Measurements from ENCODE around the gene SMIM41.
A peak's percentile ranks its signal among the peaks of the same experiment; 100 is the strongest.

SMIM41 gene

DNA sequence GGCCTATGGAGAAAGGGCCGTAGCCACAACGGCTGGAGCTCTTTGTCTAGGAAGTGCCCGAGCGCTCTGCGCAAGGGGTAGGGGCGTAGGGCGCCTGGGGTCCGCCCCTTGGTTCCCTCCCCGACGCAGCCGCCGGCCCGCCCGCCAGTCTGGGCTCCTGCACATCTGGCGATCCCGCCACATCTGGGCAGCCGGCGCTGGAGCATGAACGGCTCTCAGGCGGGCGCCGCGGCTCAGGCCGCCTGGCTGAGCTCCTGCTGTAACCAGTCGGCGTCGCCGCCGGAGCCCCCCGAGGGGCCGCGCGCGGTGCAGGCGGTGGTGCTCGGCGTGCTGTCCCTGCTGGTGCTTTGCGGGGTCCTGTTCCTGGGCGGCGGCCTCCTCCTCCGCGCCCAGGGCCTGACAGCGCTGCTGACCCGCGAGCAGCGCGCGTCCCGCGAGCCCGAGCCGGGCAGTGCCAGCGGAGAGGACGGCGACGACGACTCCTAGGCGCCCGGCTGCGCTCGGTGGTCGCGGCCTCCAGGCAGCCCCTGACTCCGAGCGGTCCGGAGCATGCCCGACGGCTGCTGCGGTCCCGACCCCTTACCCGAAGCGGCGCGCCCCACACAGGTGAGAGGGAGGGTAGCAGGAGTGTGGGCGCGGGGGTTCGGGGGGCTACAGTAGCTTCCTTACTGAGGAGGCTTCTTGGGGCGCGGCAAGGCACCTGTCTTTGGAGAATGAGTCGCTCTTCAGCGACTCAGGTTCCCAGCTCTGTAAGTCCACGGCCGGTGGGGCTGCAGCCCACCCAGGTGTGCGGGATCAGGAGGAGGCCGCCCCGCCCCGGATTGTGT lies at the start of gene SMIM41:
Gene SMIM41, plus strand, starts transcription at position 129 of the 827 bp plus-strand sequence. Its CDS starts 76 bp downstream, at position 205.
- DNase-seq (ENCODE audit: low read depth, low spot score): no peak

DNA sequence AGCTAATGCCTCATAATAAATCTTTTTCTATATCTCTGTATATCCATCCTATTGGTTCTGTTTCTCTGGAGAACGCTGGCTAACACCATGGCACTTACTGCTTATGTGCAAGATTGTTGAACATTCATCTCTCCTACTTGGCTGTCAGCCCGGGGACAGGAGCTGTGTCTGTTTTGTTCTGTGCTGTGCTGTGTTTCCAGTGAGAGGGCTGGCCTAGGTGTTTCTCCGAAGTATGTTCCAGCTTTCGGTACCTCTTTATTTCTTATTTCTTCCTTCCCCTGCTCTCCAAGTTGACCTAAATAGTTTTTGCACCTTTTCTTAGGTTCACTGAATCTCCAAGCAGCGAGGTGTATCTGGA lies 47.1 kb upstream of the SMIM41 start:
- DNase-seq (ENCODE audit: low read depth, low spot score): no peak

DNA sequence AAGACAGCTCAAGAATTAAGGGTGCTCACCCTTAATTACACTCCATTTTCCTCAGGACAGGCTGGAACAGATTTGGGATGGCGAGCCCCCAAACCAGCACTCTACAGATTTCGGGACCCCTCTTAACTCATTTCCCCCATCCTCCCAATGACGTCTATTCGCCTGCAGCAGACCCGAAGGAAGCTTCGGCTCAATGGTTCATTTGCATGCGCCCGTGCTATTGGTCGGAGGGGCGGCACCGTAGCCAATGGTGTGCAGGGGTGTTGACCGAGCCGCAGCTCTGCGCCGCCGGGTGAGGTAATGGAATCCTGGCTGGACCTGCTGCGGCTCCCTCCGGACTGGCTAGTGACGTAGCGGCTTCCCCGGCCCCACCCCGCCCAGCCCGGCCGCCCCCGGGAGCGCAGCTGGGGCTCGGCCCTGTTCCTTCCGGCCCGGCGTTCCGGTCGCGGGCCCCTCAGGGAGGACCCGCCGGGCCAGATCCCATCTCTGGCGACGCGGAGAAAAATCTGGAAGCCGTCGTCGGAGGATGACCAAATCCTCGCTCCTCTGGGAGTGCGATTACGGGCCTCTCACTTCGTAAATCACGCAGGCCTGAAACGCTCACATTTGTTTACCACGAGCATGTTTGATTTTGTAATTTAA lies 46.6 kb upstream of the SMIM41 start:
- DNase-seq (ENCODE audit: low read depth, low spot score): peak; percentile 83

DNA sequence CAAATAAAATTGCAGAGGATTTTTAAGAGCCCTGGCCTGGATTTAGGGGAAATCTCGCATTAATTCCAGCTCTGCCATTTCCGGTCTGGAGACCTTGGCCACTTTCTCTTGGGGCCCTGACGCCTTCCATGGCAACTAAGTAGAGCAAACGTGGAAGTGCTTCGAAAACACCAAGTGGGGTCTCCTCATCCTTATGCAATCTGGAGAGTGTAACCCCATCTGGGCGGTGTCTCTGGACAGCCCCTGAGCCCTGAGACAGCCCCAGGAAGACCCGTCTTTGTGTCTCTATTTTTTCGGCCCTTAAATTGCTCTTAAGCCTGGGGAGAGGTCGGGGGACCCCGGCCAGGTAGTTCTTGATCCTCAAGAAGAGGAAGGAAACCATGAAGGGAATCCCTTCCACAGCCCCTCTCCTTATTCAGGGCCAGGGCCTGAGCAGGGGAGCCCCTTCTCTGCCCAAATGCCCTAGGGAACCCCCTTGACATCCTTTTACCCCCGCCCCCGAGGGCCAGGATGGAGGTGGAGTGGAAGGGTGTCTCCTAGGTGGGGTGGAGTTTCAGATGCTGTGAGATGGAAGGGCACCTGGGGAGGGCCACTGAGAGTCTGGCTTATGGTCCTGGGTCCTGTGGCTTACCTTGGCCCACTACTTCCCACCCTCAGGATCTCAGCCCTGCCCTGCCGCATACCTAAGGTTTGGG lies 45.9 kb upstream of the SMIM41 start:
- DNase-seq (ENCODE audit: low read depth, low spot score): no peak

DNA sequence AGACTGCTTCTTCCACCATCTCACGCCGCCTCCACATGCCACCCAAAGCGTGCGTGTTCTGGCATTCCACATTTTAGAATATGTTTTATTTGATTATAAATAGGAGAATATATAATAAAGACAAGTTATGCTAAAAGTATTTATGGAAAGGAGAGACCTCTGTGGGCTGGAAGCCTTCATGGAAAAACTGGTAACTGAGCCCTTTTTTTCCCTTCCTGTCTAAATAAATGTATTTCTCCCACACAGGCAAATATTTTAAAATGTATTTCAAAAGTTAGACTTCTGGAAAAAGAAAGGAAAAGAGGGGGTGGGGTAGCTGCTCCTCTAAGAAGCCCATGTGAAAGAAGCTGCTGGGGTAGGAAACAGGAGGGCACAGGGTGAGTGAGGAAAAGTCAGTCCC lies 44.3 kb upstream of the SMIM41 start:
- no peak for DNase-seq (ENCODE audit: low read depth, low spot score)

DNA sequence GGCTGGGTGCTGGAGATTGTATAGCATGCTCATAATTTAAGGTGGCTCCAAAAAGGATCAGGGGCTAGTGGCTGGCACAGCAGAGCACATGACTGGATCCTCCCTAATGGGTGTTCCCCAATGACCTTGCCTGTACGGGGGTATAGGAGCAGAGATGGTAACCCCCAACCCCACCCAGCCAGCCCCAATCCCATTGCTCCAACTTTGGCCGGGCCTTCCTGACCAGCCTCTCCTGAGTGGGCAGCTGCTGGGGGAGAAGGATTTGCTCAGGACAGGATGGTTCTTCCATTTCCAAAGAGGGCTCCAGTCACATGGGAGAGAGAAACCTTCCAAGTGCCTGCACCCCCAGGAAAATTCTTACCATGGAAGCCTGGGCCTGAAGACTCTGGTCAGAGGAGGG lies 43.6 kb upstream of the SMIM41 start:
- DNase-seq (ENCODE audit: low read depth, low spot score): no peak

DNA sequence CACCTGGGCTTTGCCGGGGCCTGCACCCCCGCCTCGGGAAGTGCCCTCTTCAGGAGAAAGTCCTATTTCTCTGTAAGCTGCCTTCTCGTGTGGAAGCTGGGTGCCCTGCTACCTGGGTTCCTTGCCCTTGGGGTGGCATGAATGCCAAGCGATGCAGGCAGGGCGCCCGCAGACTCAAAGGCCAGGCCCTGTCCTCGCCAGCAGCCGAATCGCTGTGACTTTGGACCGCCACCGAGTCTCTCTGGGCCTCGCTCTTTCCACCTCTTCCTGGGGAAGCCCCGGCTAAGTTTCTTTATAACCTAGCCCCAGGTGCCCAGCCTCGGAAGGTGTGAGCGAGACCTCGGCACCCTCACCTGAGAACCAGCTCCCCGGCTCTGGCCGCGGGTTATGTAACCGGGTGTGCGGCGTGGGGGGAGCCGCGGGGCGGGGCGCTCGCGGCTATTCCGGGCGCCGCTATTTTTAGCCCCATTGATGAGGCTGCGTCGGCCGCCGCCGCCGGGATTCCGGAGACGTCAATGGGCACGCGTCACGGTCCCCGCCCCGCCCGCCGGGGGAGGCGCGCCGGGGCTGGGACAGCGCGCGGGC lies 42.8 kb upstream of the SMIM41 start:
- DNase-seq (ENCODE audit: low read depth, low spot score): no peak

DNA sequence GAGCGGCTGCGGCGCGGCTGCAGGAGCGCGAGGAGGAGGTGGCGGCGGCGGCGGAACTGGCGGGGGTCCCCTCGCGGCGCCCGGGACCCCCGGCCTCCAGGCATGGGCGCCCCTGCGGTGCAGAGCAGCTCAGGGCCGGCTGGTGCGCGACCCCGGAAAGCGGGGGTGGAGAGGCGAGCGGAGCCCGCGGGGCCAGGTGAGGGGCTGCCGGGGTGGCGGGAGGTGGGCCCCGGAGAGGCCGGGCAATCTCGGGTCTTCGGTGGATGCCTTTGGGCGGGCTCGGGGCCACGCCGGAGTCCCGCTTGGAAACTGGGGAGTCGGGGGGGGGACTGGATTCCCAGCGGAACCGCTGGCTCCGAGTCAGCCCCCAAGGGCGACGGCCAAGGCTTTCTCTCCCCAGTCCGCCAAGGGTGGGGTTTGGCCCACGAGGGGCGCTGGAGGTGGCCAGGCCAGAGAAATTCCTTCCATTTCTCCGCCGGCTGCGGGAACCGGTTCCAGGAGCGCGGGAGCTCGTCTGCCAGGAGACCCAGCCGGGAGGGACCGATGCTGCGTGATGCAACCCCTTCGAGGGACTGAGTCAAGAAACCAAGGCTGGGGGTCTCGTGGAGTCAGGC lies 42.1 kb upstream of the SMIM41 start:
- DNase-seq (ENCODE audit: low read depth, low spot score): no peak

DNA sequence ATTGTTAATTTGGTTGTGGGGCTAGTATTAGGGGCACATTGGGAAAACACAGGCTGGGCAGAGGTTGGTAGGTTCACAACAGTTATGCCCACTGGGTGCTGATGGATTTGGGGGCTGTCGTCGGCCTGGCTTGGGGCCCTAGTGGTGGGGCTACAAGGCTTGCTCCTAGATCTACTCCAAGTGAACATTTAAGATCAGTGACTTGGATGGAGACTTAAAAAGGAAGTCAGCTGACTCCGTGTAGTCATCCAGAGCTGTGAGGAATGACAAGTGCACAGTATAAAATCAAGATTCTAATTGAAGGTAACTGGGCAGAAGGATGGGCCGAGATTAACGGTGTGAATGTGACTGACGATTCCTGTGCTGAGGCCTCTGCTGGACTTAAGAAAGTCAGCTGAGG lies 41.1 kb upstream of the SMIM41 start:
- no peak for DNase-seq (ENCODE audit: low read depth, low spot score)

DNA sequence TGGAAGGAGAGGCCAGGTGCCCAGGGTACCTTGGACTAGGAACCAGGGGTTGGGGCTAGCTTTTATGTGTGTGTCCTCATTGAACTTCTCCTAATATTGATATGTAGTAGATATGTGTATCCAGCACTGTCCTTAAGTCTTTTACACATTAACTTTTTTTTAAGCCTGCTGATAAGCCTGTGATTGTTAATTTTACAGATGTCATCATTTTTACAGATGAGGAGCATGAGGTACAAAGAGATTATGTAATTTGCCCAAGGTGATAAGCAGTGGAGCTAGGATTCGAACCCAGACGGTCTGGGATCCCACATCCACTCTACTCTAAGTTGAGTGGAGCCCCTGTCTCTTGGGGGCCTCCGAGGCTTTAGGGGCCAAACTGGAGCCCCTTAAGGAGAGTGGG lies 38.5 kb upstream of the SMIM41 start:
- DNase-seq (ENCODE audit: low read depth, low spot score): no peak

DNA sequence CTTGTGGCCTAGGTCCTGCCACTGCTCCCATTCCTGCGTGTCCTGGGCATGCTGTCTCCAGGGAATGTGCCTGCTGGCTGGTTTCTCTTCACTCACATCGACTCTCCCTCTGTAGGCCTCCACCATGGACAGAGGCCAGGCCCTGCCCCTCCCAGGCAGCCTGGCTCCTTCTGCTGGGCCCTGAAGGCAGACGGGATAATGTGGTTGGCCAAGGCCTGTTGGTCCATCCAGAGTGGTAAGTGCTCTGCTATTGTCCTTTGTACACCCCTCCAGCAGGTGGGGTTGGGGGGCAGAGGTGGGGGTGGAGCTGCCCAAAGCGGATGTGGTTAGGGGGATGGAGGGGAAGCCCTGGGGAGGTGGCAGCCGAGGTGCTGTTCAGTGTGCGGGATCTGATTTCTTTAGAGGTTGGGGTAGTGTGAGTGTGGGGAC lies 37.8 kb upstream of the SMIM41 start:
- no peak for DNase-seq (ENCODE audit: low read depth, low spot score)

DNA sequence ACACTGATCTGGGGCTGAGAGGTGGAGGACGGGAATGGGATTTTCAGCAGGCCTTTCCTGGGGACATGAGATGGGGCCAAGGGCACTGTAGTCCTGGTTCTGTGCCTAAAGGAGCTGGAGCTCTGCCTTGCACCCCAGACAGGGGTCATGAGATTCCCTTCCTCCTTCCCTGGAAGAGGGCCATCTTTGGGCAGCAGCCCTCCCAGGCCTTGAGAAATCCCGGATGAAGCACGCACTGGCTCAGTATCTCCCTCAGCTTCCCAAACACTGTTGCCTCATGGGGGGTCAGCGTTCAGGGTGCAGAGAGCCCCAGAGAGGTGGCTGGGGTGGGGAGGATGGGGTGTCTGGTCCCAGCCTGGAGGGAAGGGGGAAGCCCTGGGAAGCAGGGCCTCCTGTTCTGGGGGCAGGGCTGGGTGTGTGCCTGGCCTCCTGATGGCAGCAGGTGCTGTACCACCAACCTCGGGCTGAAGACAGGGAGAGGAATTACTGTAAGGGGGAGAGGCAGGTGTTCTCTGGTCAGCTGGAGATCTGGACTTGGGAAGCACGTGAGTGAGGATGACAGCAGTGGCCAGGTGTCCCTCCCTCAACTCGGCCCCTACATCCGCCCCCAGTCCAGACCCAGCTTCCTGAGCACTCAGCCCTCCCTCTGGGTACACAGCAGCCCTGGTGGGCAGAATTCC lies 36.7 kb upstream of the SMIM41 start:
- no peak for DNase-seq (ENCODE audit: low read depth, low spot score)

DNA sequence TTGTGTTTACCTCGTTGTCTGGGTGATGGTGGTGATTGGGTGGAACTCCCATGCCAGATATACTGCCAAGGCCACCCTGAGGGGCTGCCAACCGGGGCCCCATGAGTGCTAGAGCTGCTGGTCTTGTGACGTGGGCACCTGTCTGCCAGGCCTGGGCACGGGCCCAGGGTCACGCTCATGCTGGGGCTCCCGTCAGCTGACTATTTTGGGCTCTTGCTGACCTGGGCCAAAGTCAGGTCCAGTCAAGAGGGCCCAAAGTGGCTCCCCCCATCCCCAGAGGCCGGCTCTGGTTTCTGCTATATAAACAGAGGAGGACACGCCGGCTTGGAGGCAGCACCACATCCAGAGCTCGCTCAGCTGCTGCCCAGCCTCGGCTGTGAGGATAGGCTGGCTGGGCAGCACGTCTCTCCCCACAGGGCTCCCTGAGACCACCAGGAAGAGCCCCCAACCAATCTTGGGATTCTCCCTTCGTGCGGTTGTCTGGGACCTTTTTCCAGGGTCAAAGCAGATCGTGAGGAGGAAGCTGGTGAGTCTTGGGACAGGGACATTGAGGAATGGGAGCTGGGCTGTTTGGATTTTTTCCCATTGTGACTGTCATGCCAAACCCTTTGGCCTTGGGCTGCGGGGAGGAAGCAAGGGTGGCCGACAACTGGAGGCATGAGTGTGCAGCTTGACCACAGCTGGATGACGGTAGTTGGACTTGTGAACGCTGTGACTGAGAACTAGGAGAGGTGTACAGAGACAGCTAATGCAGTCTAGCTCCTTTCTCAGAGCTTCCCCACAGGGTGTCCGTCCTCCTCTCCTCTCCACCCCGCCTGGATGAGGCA lies 35.9 kb upstream of the SMIM41 start:
- no peak for DNase-seq (ENCODE audit: low read depth, low spot score)

DNA sequence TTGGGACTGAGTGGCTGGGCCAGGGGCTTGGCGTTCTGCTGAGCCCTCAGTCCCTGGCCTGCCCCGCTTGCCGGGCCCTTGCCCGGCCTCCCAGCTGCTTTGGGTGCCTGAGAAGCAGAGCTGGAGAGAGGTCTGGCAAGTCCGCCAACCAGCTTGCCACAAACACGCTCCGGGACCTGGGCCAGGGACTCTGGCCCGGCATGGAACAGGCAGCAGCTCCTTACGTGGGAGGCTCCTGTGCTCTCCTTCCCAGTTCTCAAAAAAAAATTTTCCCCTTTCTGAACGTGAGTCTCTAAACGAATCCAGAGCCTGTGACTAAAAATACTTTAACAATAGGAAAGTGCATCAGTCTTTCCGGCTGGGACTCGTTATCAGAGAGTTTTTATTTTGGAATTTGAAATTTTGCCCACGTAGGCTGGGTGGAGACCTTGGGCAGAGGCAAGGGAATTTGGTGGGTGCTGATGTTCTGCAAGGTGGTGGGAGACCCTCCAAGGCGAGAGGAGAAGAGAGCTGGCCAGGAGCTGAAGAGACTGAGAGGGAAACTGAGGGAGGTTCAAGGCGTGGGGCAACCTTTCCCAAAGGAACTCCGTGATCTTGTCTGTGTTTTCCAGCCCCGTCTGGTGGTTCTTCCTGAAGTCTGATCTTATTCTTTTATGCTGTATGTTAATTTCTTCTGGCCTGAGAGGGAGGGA lies 35.1 kb upstream of the SMIM41 start:
- no peak for DNase-seq (ENCODE audit: low read depth, low spot score)

DNA sequence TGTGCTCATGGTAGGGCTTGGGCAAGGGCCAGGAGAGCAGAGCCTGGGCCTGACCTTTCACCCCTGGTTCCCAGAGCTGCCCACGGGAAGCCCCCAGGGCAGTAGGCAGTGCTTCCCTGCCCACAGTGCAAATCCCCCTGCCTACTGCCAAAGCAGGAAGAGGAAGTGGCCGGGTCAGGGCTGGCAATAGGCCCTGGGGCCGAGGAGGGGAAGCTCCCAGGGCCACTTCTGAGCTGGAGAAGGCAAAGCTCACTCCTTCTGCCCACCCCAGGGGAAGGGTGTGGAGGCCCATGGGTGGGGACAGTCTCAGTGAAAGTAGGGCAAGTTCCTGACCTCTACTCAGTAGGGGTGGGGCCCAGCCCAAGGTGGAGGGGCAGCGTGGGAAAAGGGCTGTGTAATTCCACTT lies 33.7 kb upstream of the SMIM41 start:
- DNase-seq (ENCODE audit: low read depth, low spot score): no peak

DNA sequence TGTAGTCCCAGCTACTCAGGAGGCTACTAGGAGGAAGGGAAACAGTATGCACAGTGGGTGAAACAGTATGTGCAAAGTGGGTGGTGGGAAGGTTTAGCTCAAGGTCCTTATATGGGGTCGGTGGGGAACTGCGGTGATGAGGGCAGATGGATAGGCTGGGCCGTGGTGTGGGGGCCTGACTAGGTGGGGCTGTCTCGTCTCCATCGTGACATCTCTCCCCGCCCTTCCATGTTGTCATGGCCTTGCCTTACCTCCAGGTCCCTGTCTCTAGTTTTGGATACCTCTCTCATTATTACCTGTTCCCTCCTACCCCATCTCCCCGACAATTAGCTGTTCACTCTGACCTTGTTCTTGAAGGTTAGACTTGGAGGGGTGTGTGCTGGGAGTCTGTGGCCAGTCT lies 32.6 kb upstream of the SMIM41 start:
- no peak for DNase-seq (ENCODE audit: low read depth, low spot score)

DNA sequence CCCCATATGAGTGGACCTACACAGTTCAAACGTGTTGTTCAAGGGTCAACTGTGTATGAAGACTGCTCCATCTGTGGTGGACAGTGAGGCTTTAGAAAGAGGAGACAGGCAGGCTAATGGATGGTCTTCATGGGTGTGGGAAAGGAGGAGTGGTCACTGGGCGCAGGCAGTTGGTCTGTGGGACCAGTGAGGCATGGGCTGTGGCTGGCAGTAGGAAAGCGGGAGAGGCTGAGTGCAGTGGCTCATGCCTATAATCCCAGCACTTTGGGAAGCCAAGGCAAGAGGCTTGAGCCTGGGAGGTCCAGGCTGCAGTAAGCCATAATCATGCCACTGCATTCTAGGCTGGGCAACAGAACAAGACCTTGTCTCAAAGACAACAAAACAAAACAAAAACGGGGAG lies 30.2 kb upstream of the SMIM41 start:
- DNase-seq (ENCODE audit: low read depth, low spot score): no peak

DNA sequence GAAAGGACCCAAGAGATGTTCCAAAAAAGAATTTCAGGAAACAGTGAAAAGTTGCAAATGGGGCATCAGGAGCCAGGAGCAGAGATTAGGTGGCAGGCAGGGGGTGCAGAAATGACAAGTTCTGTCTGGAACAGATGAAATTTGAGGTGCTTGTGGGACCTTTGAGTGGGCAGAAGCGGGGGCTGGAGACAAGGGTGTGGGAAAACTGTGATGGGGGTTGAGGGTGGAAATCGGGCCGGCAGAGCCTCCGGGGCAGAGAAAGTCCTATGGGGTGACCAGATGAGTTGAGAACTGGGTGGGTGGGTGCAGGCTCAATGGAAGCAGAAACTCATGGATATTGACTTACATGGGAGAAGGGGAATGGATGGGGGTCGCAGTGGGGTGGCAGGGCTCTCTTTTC lies 29.8 kb upstream of the SMIM41 start:
- no peak for DNase-seq (ENCODE audit: low read depth, low spot score)

DNA sequence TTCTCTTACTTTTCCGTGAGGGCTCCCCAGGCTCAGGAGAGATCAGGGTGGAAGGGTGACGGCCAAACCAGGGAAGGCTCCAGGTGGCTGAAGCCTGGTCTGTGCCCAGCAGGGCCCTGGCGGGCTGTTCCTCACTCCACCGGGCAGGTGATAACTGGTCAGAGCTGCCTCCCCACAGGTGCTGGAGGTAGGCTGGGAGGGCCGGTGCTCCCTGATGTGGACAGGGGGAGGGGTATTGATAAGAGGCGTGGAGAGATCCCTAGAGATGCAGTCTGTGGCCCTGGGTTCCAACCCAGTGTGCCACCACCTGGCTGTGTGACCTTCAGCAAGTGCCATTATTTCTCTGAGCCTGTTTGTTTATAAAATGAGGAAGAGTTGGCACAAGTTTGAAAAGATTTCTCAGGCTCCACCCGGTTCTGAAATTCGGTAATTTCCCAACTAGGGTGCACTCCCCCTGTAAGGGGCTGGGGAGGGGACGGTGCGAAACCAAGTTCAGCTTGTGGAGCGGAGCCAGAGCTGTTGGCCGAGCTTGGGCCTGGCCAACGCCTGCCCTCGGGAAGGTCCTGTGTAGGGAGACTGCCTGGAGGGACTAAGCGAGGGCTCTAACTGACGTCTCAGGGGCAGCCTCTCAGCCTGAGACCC lies 29.3 kb upstream of the SMIM41 start:
- DNase-seq (ENCODE audit: low read depth, low spot score): no peak
